Bronchial epithelial cell (primary cell): ENCODE data around the gene CLNK. TPM values are rescaled to one million over a fixed set of nuclear protein-coding genes. Genes with fewer than 3 reads are reported as not detected.
A peak's percentile ranks its signal among the peaks of the same experiment; 100 is the strongest.
"Not testable (repeated sequence)": the region's sequence is repeated elsewhere in the genome, so short reads cannot be mapped to it uniquely, and the experiment has no call there.

Experiments used
- DNase-seq: peaks from one replicate; pipeline ENCODE4 v3.0.0-alpha.2; 2010; ENCODE audit warnings: low read depth
- FAIRE-seq: peaks from 2 replicates; lab custom pipeline; 2011; peaks lifted over from hg19 to GRCh38; lab: Jason Lieb, UNC
- H3K27me3 ChIP-seq: 2 replicates; pipeline ENCODE4 v1.5.1; 2011; ENCODE audit warnings: low read length; ENCODE audit not compliant: control insufficient read depth, insufficient read depth
- H3K36me3 ChIP-seq: 2 replicates; pipeline ENCODE4 v1.5.1; 2011; ENCODE audit warnings: low read length; ENCODE audit not compliant: control insufficient read depth, insufficient read depth
- H3K4me3 ChIP-seq: 2 replicates; pipeline ENCODE4 v1.5.1; 2011; ENCODE audit warnings: mild to moderate bottlenecking, low read depth, low read length, control low read depth
- CTCF ChIP-seq: IDR thresholded peaks from 2 replicates; pipeline ENCODE4 v1.5.1; 2011; ENCODE audit warnings: mild to moderate bottlenecking, moderate library complexity, low read length, control low read depth, inconsistent platforms; ENCODE audit not compliant: insufficient read depth, severe bottlenecking
- total RNA-seq: library from RNA; depleted of rRNA; stranded (reverse); fragments of >200 nt; gene quantifications from 2 replicates; pipeline ENCODE4 v1.2.1, GENCODE V29; 2014

Gene CLNK
- total RNA-seq, 1 donor from 2014 or later = not detected

DNA sequence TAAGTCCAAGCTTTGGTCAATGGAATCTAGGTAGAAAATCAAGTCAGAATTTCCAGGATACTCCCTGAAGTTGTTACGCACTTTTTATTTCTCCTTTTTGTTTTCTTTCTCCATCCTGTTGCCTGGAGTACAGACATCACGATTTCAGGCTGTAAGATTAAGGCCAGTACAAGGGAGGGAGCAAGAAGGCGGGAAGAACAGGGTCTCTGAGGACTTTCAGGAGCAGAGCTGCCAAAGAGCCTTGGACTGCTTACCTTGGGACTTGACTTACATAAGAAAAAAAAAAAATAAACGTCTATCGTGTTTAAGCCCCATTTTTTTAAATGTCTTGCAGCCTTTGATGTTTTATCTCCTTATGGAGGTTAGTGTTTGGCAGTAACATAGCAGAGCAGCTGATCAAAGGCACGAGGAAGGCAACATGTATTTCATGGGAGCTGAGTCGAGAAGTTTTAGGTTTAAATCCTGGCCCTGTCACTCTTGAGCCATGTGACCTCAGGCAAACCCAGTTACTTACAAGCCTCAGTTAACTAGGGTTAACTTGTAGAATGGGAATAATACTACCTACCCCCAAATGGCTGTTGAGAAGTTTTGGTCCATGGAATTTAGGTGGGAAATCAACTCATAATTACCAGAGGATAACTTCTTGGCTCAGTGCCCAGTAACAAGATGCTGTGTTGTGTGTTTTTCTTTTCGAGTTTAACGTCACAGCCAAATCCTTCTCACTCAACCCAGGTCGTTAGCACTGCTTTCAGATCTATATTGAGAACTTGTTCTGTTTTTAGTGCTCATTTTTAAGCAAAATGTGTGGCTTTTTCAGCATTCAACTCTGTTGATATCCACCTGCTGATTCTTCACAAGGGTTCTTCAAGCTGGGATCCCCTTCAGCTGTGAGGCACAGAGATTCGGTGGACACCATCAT is 106.8 kb downstream of the CLNK start:
- FAIRE-seq (no peak), DNase-seq (no peak)
- Histone ChIP-seq H3K36me3 (no peaks in the 10 kb centered on the region), H3K4me3 (no peak overlapping the region), H3K27me3 (no peaks in the 10 kb centered on the region)
- no peak for TF ChIP-seq CTCF

DNA sequence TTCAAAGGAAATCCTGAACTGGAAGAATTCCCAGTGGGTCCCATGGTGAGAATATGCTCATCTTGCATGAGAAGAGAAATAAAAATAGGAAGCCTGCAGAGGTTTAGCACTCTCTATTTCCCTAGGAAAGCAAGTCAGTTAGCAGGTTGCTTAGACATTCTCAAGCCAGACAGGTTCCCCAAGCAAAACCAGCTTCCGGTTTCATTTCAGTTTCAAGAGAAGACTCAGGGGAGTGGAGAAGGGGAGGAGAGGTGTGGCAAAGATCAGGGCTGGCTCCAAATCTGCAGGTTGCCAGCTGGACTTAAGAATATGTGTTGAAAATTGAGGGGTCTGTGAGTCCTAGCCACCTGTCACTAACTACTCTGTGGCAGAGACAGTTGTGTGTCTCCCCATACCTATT is 107.5 kb downstream of the CLNK start:
- Histone ChIP-seq H3K4me3 (no peak overlapping the region), H3K36me3 (no peaks in the 10 kb centered on the region), H3K27me3 (no peaks in the 10 kb centered on the region)
- no peak for TF ChIP-seq CTCF
- DNase-seq (no peak), FAIRE-seq (no peak)

- FAIRE-seq (peak; percentile 70), DNase-seq (no peak)
- TF ChIP-seq CTCF = no peak
- H3K36me3 ChIP-seq = no peaks in the 10 kb centered on the region
- no peak overlapping the region for H3K4me3 ChIP-seq
- H3K27me3 ChIP-seq = no peaks in the 10 kb centered on the region
Observed at GRCh38 chr4:10576236-10576635, 108.3 kb downstream of the CLNK start.

DNA sequence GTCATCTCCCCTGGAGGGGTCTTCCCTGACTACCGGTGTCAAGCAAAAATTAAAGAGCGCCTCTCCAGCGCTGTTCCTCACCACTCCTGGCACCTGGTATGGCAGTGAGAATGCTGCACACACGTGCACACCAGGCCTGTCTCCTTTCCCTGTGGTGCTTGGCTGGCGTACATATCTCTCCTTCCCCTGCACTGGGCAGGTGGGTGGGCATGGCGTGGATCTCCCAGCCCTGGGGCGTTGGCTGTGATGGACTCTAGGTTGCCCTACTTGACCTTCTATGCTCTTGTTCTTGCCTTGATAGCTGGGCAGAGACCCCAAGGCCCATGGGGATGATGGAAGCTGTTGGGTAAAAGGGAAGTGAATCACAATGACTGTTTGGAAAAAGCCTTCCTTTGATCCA is 109.2 kb downstream of the CLNK start:
- no peak for FAIRE-seq
- Histone ChIP-seq H3K27me3 (no peaks in the 10 kb centered on the region), H3K4me3 (no peak overlapping the region), H3K36me3 (no peaks in the 10 kb centered on the region)
- TF ChIP-seq CTCF = no peak
- no peak for DNase-seq

DNA sequence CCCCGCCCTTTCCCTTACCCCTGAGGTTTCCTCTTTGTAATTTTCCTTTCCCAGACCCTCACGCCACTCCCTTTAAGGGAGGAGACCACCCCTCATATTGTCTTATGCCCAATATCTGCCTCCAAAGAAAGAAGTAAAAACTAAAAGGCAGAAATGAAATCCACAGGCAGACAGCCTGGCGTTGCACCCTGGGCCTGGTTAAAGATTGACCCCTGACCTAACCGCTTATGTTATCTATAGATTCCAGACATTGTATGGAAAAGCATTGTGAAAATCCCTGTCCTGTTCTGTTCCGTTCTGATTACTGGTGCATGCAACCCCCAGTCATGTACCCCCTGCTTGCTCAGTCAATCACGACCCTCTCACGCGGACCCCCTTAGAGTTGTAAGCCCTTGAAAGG is 110.0 kb downstream of the CLNK start:
- H3K4me3 ChIP-seq, DNase-seq, H3K36me3 ChIP-seq, H3K27me3 ChIP-seq, FAIRE-seq: not testable (repeated sequence)

GRCh38 chr4:10571909-10572308 is 112.7 kb downstream of the CLNK start:
- TF ChIP-seq CTCF = no peak
- FAIRE-seq (no peak), DNase-seq (peak; percentile 17)
- no peaks in the 10 kb centered on the region for H3K27me3 ChIP-seq
- H3K36me3 ChIP-seq = no peaks in the 10 kb centered on the region
- H3K4me3 ChIP-seq = no peak overlapping the region
